Activated CD4-positive, CD25-positive, alpha-beta regulatory T cell (primary cell): ENCODE results near the gene SBF1.

Experiments
- DNase-seq, 4 experiments: peaks; one replicate each; lab custom pipeline; 2025; lab: John Stamatoyannopoulos, UW

The SBF1 gene

DNA sequence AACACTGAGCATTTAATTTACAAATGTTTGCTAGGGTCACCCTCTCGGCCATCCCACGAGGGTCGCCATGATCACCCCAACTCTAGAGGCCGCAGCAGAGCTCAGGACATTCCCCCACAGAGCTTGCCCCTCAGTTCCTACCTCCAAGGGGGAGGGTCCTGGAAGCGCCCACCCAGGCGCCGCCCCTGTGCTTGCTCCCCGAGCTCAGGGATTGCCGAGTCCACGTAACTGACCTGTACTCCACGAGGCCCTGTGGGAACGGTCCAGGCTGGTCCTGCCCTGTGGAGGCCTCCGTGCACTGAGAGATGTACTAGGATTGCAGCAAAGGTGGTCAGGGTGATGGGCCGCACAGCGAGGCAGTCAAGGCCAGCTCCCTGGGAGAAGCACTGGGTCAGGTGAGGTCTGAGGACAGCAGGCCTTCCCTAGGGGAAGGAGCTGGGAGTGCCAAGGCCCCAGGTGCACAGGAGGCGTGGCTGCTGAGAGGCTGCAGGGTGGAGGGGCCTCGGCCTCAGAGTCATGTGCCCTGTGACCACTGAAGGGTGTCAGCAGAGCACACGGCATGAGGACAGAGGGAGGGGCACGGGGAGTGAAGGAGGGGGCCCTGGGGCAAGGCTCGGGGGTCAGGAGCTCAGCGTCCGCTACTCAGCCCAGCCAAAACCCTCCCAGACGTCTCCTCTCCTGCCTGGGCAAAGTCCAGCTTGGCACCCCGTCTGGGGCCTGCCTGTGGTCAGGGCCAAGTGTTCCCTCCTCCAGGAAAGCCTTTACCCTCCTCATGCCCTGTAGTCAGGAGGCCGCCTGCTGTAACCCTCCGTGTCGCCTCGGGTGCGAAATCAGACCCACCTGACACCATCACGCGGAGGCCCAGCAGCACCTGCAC lies 9.4 kb upstream of the SBF1 start:
- no peak for DNase-seq

- no peak for DNase-seq
These were observed 8.7 kb upstream of the SBF1 start for GRCh38 chr22:50483556-50483955.

- DNase-seq, result no peak
These were observed 8.3 kb upstream of the SBF1 start for GRCh38 chr22:50483106-50483505.

DNA sequence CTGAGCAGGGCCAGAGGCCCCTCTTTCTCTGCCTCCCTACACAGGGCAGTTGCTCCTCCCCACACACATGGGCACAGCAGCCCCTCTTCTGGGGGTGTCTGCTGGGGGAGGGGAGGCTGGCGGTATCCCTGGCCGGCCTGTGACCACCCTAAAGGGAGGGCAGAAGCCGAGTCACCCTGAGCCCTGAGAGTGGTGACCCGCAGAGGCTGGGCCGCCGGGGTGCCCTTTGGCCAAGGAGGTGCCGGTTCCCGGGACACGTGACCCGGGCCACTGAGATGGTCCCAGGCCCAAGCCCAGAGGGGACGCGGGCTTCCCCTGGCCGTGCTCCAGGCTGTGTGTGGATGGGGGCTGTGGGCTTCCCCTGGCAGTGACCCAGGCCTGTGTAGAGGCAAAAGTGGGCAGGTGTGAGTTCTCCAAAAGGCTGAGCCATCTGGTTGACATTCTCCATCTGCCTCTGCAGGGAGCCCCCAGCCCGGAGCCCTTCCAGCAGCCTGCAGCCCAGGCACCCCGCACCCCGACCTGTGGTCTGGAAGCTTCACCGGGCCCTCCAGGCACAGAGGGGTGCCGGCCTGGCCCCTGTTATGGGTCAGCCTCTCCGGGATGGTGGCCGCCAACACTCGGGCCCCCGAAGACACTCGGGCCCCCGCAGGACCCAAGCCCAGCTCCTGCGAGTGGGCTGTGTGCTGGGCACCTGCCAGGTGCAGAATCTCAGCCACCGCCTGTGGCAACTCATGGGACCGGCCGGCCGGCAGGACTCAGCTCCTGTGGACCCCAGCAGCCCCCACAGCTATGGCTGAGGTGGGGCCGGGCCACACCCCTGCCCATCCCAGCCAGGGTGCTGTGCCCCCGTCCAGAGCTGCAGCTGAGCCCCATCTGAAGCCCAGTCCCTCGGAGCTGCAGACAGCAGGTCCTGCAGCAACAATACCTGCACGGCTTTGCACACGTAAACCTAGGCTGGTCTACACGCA lies 7.6 kb upstream of the SBF1 start:
- DNase-seq, result no peak

DNA sequence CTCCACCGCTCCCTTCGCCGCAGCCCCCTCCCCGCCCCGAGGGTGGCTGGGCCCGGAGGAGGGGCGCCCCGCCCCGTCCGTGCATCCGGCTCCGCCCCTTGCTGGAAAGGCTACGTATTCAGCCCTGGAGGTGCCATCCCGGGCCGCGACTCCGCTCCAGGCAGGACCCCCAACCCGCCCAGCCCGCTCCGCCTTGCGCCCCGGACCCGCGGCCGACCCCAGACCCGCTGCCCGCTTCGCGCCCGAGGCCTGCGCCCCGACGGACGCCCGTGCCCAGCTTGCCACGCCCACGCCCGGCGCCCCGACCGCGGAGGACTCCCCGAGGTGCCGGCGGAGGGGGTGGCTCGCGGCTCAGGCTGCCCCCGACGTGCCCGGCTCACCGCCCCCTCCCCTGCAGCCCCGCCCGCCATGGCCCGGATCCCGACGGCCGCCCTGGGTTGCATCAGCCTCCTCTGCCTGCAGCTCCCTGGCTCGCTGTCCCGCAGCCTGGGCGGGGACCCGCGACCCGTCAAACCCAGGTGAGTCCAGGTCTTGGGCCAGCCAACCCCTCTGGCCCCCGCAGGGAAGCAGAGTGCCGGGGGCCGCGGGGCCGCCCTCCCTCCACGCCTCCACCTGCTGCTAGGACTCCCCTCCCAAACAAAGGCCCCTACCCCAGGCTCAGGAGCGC lies 6.7 kb upstream of the SBF1 start, which contains the start of gene ADM2:
Gene ADM2 (plus strand): TSS at position 104 of the 667 bp plus-strand sequence. CDS start 305 bp downstream, at position 409.
- DNase-seq, result peak; percentile 28 to 51 (median 48)

DNA sequence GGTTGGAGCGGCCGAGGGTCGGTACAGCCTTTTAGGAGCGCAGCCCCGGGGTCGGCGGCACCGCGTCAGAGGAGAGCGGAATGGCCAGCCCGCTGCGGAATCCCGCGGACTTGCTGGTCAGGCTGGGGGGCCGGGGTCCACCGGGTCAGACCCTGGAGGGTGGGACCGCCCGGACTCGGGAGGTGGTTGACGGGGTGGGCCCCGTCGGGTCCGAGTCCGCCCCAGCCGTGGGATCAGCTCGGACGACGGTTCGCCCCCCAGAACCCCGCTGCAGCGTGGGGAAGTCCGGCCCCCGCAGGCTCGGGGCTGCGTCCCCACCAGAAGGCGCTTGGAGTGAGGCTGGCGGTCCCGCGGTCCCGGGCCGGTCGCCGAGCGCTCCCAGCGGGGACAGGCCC lies 6.2 kb upstream of the SBF1 start:
- DNase-seq, result no peak

GRCh38 chr22:50479721-50480120 lies 4.9 kb upstream of the SBF1 start:
- no peak for DNase-seq

GRCh38 chr22:50477923-50478322 lies 3.1 kb upstream of the SBF1 start:
- DNase-seq, result no peak

DNA sequence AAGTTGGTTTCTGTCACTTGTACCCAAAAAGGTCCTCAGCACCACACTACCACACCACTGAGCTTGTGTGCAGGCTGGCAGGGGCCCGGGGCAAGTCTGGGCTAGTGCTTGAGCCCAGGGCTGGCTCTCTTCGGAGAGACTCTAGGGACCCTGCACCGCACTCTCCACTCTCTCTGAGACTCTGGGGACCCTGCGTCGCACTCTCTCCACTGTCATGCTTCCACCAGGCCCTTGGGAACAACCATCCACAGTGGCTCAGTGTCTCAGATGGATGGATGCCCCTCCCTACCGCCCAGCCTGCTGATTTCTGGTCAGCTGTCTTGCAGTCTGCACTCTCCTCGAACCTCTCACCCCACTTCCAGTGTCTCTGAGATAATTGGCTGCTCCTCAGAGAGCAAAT lies 2.0 kb upstream of the SBF1 start:
- no peak for DNase-seq

DNA sequence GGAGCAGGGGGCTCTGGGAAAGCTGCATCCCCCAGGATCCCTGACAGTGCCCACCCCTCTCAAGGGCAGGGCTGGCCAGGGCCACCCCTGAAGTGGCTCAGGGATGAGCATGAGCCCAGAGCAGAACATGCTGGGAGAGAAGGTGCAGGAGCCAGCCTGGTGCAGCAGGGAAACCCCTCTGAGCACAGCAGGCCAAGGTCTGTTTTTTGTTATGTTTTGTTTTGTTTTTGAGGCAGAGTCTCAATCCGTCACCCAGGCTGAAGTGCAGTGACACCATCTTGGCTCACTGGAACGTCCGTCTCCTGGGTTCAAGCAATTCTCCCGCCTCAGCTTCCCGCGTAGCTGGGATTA lies 792 bp upstream of the SBF1 start:
- DNase-seq, result no peak

GRCh38 chr22:50473855-50474671 lies 772 bp downstream of the SBF1 start:
- DNase-seq, result no peak

- DNase-seq, result peak in 2 of 4 experiments; percentile 12 to 24
These were observed 1.7 kb downstream of the SBF1 start for GRCh38 chr22:50473088-50473487.

- no peak for DNase-seq
These were observed 2.9 kb downstream of the SBF1 start for GRCh38 chr22:50471962-50472361.

DNA sequence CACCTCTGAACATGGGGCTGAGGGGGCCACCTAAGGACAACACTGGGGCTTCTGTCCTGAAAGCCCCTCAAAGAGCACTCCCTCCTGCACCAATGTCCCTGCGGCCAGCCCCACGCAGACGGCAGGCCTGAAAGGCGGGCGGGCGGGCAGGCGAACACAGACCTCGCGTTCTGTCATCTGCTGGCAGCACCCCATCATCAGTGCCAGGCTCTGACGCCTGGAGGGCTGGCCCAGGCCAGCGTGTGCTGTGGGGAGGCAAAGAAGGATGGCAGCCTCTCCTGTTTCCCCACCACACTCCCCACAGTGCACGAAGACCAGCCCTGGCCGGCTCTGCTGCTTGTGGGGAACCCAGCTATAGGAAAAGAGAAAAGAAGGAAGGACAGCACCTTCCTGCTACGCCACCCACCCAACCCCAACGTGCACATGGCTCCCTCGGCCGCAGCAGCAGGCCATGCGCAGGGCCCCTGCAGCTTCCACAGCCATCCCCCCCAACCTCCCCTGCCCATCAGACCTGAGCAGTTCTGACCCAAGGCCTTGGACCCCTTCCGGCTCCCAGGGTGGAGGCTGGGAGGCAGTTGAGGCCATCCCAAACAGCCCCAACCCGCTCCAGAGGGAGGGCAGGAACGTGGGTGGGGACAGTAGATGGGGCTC lies 3.5 kb downstream of the SBF1 start:
- no peak for DNase-seq

GRCh38 chr22:50470491-50470890 lies 4.3 kb downstream of the SBF1 start:
- DNase-seq, result no peak

GRCh38 chr22:50469377-50470305 lies 5.2 kb downstream of the SBF1 start:
- peak; percentile 76 to 98 (median 91) for DNase-seq

DNA sequence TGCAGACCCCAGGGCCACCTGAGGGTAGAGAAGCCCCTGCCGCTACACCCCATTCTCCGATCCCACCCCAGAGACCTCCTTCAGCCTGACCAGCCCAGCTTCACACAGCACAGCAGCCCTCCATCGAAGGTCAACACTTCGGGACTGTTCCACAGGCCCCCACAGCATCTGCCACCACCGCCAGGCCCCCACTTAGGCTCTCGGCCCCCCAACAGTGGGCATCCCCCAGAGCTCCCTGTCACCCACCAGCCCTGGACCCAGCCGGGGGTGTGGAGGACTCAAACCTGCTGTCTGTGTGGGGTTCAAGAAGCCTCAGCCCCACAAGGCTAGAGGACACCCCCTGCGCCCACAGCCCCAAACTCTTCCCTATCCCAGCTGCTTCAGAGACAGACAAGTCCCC lies 6.2 kb downstream of the SBF1 start:
- no peak for DNase-seq

DNA sequence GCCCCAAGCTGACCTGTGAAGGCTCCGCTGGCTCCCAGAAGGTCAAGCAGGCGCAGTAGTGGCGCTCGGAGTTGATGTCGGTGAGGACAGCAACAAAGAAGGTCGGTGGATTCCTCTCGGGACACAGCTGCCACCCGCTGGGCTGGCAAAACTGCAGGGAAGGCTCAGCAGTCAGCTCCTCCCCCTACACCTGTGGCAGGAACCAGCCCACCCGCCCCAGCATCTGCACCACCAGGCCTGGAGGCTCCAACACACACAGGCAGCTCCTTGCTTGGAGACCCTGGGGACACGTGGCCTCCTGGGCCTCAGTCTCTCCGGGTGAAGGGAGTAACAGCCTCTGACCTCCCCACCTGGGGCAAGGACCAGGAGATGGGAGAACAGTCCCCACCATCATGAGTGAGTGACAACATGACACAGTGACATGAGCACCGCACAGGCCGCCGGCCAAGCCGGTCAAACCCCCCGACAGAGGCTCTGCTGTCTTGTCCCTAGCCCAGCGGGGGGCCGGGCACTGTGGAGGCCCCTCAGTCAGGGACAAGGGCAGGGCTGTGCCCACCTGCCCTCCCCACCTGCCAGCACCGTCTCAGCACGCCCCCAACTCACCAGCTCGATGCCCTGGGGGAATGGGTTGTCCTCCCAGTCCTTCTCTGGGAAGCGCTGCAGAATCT lies 6.9 kb downstream of the SBF1 start:
- no peak for DNase-seq

DNA sequence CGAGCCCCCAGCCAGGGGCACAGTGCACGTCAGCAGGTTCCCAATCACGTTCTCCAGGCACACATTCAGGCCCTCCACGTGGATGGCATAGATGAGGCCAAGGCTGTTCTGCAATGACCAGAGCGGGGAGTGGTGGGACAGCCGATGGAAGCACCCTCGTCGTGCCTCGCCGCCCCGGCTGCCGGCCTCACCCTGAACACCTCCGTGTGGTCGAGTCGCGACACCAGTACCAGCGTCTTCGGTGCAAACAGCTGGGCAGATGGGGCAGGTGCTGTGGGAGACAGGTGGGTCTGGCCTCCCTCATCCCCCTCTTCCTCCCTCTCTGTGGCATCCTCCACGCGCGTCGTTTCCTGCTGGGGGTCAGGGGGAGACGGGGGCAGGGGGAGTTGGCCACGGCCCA lies 7.5 kb downstream of the SBF1 start:
- DNase-seq, result no peak
